Common myeloid progenitor, CD34-positive (primary cell): ENCODE results near the gene ZNF532.
A peak's percentile ranks its signal among the peaks of the same experiment; 100 is the strongest.

Experiments used
- CTCF ChIA-PET: fragments of 350-600 bp; sonication (Branson Sonifier 250); formaldehyde crosslinking; loops from one replicate; lab custom pipeline; 2021; ENCODE audit warnings: antibody characterized with exemption; lab: Charles Lee
- POLR2A ChIA-PET: fragments of 350-600 bp; sonication (Branson Sonifier 250); formaldehyde crosslinking; loops from one replicate; lab custom pipeline; 2021; ENCODE audit warnings: antibody characterized with exemption; lab: Charles Lee
- DNase-seq, 3 donors: peaks; one replicate each; pipeline versions ENCODE4 v3.0.0 to v3.0.0-alpha.2; 2013
- H3K27ac ChIP-seq, 2 experiments: 1 replicate in 1 of 2; 2 replicates in 1 of 2; pipeline ENCODE4 v1.7.0; 2013; ENCODE audit warnings: inconsistent platforms in 2 of 2, low read length in 2 of 2, mild to moderate bottlenecking in 2 of 2, low read depth in 1 of 2, moderate library complexity in 1 of 2; ENCODE audit not compliant: severe bottlenecking in 2 of 2, insufficient read depth in 1 of 2, poor library complexity in 1 of 2
- H3K27me3 ChIP-seq, 5 experiments: replicated peaks in 2 of 5; 1 replicate in 3 of 5; 2 replicates in 2 of 5; pipeline versions ENCODE4 v1.6.1 to v1.7.0; 2013; ENCODE audit warnings: low read length in 4 of 5, mild to moderate bottlenecking in 2 of 5, moderate library complexity in 2 of 5, inconsistent platforms in 1 of 5; ENCODE audit not compliant: insufficient read depth in 5 of 5, control insufficient read depth in 4 of 5
- H3K36me3 ChIP-seq, 4 experiments: 1 replicate in 2 of 4; 2 replicates in 2 of 4; pipeline versions ENCODE4 v1.6.1 to v1.7.0; 2013; ENCODE audit warnings: low read length in 3 of 4, control low read depth in 1 of 4, mild to moderate bottlenecking in 1 of 4; ENCODE audit not compliant: control insufficient read depth in 4 of 4, insufficient read depth in 4 of 4
- H3K4me1 ChIP-seq, 4 experiments: 1 replicate in 3 of 4; 2 replicates in 1 of 4; pipeline versions ENCODE4 v1.6.1 to v1.7.1; 2013; ENCODE audit warnings: low read length in 3 of 4, mild to moderate bottlenecking in 3 of 4, control low read depth in 1 of 4, inconsistent platforms in 1 of 4, moderate library complexity in 1 of 4; ENCODE audit not compliant: control insufficient read depth in 4 of 4, insufficient read depth in 4 of 4; ENCODE audit errors: control extremely low read depth in 1 of 4
- H3K4me3 ChIP-seq, 7 experiments: 1 replicate in 4 of 7; 2 replicates in 3 of 7; pipeline versions ENCODE4 v1.5.1 to v1.7.0; 2013; ENCODE audit warnings: mild to moderate bottlenecking in 7 of 7, low read length in 6 of 7, moderate library complexity in 6 of 7, inconsistent platforms in 2 of 7, low read depth in 2 of 7, control low read depth in 1 of 7; ENCODE audit not compliant: insufficient read depth in 4 of 7, control insufficient read depth in 1 of 7; ENCODE audit errors: extremely low read depth in 1 of 7
- H3K9me3 ChIP-seq, 5 experiments: 1 replicate in 4 of 5; 2 replicates in 1 of 5; pipeline versions ENCODE4 v1.6.1 to v1.7.1; 2013; ENCODE audit warnings: low read length in 4 of 5, mild to moderate bottlenecking in 2 of 5, inconsistent platforms in 1 of 5, low read depth in 1 of 5, moderate library complexity in 1 of 5; ENCODE audit not compliant: control insufficient read depth in 4 of 5, insufficient read depth in 2 of 5; ENCODE audit errors: control extremely low read depth in 1 of 5
- WGBS: methylation state at CpG from one replicate; pipeline ENCODE4 v1.1.5; 2013; ENCODE audit not compliant: insufficient coverage; 5-methylcytosine and 5-hydroxymethylcytosine counted together

Gene ZNF532

DNA sequence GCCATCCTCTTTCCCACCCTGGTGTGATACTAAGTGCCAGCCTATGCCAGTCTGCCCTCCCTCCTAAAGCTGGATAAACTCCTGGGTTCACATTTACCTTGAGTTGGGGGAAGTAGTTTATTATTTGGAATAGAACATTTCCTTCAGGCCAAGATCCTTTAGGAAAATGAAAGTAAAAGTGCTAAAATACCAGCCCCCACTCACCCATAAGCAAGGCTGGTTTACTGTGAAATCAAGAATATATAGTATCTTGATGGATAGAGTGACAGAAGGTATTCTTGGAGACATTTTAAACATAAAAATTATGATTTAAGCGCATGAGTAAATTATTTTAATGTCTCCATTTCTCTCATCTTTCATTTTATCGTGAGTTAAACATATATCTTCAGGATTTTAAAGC is 27.1 kb downstream of the ZNF532 start:
- no peak overlapping the region for H3K27ac ChIP-seq
- H3K27me3 ChIP-seq, result no peaks in the 10 kb centered on the region
- no peak overlapping the region for H3K4me3 ChIP-seq
- POLR2A ChIA-PET, result no interaction called here
- CTCF ChIA-PET, result interaction anchor here (0.5 to 1.2 kb wide), 2 partner anchors 8 to 166 kb away, joined by 3 to 4 read pairs; no protein-coding TSS in a partner anchor
- H3K9me3 ChIP-seq, result no peaks in the 10 kb centered on the region
- no peaks in the 10 kb centered on the region for H3K36me3 ChIP-seq
- peak in 2 of 3 donors; percentile 14 to 22 for DNase-seq
- WGBS, result no CpG with 5 or more reads among the region's 2 CpGs
- peaks cover 6 to 31% (median 16%) of the 10 kb centered on the region in 4 experiments for H3K4me1 ChIP-seq

DNA sequence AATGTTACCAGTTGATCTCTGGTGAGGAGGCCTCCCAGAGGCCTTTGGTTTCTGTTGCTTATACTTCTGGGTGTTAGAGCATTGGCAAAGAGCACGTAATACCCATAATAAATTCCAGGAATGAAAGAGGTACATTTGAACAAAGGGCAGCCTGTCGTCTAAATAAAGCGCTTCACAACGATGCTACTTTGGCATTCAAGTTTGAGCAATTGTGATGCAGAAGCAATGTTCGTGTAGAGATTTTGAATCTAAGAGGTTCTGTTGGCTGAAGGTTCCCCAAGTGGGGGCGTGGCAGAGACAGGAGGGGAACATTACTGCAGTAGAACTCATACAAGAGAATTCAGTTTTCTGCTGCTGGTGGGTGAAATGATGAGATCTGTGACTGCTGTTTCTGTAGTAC is 27.8 kb downstream of the ZNF532 start:
- no peaks in the 10 kb centered on the region for H3K27me3 ChIP-seq
- no peak for DNase-seq
- H3K9me3 ChIP-seq, result no peaks in the 10 kb centered on the region
- no peak overlapping the region for H3K4me3 ChIP-seq
- peaks cover 4 to 24% (median 9%) of the 10 kb centered on the region in 4 experiments for H3K4me1 ChIP-seq
- H3K27ac ChIP-seq, result no peak overlapping the region
- WGBS, result 91% methylated on average over 5 of the region's 6 CpGs
- ChIA-PET POLR2A (no interaction called here), CTCF (no interaction called here)
- no peaks in the 10 kb centered on the region for H3K36me3 ChIP-seq

DNA sequence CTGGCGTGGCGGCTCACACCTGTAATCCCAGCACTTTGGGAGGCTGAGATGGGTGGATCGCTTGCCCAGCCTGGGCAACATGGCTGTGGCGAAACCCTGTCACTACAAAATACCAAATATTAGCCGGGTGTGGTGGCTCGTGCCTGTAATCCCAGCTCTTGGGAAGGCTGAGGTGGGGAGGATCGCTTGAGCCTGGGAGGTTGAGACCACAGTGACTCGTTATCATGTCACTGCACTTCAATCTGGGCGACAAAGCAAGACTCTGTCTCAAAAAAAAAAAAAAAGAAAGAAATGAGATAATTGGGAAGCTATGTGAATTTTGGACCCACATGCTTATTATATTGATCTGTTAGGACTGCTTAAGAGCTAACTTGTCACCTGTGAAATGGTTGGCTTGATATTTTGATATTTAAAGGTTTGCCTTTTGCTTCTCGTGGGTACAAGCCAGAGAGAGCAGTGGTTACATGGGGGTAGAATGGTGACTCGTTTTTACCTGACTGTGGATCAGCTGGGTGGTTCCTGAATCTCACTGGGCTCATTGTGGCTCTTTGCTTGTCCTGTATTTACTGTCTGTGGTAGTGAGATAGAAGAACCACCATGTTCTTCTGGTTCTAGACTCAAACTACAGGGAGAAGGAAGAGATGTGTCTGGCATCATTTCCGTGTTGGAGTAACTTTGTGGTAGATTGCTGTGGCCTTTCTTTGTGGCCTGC is 28.9 kb downstream of the ZNF532 start:
- peaks cover 0 to 14% (median 2%) of the 10 kb centered on the region in 4 experiments for H3K4me1 ChIP-seq
- CTCF ChIA-PET, result no interaction called here
- peak in 1 of 3 donors; percentile 22 for DNase-seq

DNA sequence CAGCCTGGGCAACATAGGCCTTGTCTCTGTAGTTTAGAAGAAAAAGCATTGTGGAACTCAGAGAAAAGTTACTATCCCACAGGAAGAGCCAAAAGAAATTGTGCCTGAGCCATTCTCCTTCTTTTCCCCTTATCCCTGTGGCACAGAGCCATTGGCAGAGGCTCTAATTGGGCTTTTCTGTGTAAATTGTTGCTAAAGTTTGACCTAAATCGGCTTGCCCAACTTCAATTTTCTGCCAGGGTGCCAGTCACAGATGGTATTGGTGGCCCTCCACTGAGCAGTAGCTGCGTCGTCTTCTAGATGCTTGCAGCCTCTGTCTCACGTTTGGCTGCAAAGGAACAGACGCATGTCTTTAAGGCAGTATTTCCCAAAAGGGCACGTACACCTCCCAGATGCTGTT is 30.3 kb downstream of the ZNF532 start:
- CTCF ChIA-PET, result no interaction called here
- no peak overlapping the region for H3K4me3 ChIP-seq

More for the DNA sequence above, 28.9 kb downstream of the ZNF532 start:
- Histone ChIP-seq H3K27me3 (no peaks in the 10 kb centered on the region), H3K9me3 (no peaks in the 10 kb centered on the region), H3K36me3 (no peaks in the 10 kb centered on the region), H3K27ac (no peak overlapping the region), H3K4me3 (no peak overlapping the region)
- 96% methylated on average over 8 of the region's 12 CpGs for WGBS
- POLR2A ChIA-PET, result no interaction called here

DNA sequence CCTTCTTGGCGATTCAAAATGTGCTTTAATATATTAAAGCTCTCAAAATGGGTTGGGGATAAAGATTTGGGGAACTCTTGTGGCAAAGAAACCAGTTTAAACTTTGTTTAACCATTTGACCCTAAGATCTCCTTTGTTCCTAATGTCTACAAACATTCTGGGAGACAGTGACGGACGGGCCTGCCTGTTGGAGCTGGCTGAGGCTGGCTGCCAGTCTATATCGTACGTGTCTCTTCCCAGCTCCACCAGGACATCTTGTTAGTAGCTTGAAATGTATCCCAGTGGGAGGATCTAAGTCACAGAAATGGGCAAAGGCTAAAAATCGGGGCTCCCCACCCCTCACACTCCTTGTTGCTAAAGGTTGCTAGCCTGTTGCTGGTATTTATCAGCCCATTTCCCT is 30.7 kb downstream of the ZNF532 start:
- H3K4me1 ChIP-seq, result peaks cover 0 to 14% (median 2%) of the 10 kb centered on the region in 4 experiments
- no peak for DNase-seq
- CTCF ChIA-PET, result no interaction called here
- H3K9me3 ChIP-seq, result no peaks in the 10 kb centered on the region
- H3K27ac ChIP-seq, result no peak overlapping the region
- 100% methylated on average over 5 of the region's 6 CpGs for WGBS
- no peaks in the 10 kb centered on the region for H3K36me3 ChIP-seq
- POLR2A ChIA-PET, result no interaction called here
- H3K27me3 ChIP-seq, result no peaks in the 10 kb centered on the region
- H3K4me3 ChIP-seq, result no peak overlapping the region

More for the DNA sequence above, 30.3 kb downstream of the ZNF532 start:
- H3K4me1 ChIP-seq, result peaks cover 0 to 14% (median 2%) of the 10 kb centered on the region in 4 experiments
- DNase-seq, result no peak
- H3K36me3 ChIP-seq, result no peaks in the 10 kb centered on the region
- H3K27ac ChIP-seq, result no peak overlapping the region
- H3K9me3 ChIP-seq, result no peaks in the 10 kb centered on the region
- 96% methylated on average over 6 of the region's 6 CpGs for WGBS
- POLR2A ChIA-PET, result no interaction called here
- no peaks in the 10 kb centered on the region for H3K27me3 ChIP-seq

DNA sequence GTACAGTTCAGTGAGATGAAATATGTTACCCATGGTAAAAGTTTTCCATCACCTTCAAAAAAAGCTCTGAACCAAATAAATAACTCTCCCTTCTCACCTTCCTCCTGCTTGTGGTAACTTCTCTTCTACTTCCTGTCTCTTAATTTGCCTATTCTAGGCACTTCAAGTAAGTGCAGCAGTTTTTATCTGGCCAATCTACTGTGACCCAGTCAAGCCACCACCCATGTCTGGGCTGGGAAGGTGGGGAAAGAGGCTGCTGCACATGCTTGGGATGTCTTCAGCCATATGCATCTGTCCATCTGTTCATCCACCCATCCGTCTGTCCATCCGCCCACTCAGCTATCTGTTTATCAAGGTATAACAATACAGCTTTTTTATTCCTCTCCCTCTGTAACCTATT is 31.6 kb downstream of the ZNF532 start:
- no CpG with 5 or more reads among the region's 2 CpGs for WGBS
- POLR2A ChIA-PET, result no interaction called here
- peak in 1 of 3 donors; percentile 20 for DNase-seq

DNA sequence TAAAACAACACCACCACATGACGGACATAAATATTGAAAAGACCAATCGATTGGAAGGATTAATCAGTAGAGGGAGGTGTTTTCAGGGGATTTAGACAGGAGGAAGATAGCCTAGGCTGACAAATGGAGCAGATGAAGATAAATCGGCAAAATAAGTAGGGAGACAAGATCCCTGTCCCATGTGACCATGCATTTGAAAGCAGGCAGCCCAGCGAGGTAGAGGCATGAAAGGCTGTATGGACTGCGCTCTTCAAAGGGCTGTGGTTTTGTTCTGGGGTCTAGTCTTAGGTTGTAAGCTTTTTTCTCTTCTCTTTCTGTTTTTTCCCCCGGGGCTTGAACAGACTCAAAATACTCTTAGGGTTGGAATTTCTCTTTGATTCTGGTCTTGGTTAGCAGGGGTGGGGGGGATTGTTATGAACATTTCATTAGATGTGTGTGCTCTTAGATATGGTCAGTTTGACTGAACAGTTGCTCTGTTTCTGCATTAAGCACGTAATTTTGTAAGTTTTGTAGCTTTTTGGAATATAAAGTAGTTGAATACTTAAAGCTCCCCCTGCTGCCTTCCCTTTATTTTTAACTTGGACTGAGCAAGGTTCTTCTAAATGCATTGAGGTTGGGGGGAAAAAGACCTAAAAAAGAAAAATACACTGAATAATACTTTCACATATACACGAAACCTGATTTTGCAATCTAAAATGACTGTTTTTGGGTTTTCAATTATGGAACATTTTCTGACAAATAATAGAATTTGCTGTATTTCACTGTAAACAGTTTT is 32.2 kb downstream of the ZNF532 start:
- WGBS, result 87% methylated on average over 4 of the region's 8 CpGs
- CTCF ChIA-PET, result interaction anchor here (1.4 kb wide), 1 partner anchor 19 kb away, joined by 3 read pairs; no protein-coding TSS in a partner anchor
- H3K4me1 ChIP-seq, result peaks cover 0 to 9% (median 2%) of the 10 kb centered on the region in 4 experiments
- DNase-seq, result no peak
- no peak overlapping the region for H3K27ac ChIP-seq
- no peak overlapping the region for H3K4me3 ChIP-seq
- H3K27me3 ChIP-seq, result no peaks in the 10 kb centered on the region
- POLR2A ChIA-PET, result no interaction called here
- H3K9me3 ChIP-seq, result no peaks in the 10 kb centered on the region
- no peaks in the 10 kb centered on the region for H3K36me3 ChIP-seq

More for the DNA sequence above, 31.6 kb downstream of the ZNF532 start:
- H3K9me3 ChIP-seq, result no peaks in the 10 kb centered on the region
- H3K4me1 ChIP-seq, result peaks cover 0 to 14% (median 2%) of the 10 kb centered on the region in 4 experiments
- H3K4me3 ChIP-seq, result no peak overlapping the region
- H3K36me3 ChIP-seq, result no peaks in the 10 kb centered on the region
- H3K27ac ChIP-seq, result no peak overlapping the region
- no peaks in the 10 kb centered on the region for H3K27me3 ChIP-seq
- CTCF ChIA-PET, result interaction anchor here (1.4 kb wide), 1 partner anchor 18 kb away, joined by 3 read pairs; no protein-coding TSS in a partner anchor
